ENCODE data around the gene ALK.

Gene ALK

DNA sequence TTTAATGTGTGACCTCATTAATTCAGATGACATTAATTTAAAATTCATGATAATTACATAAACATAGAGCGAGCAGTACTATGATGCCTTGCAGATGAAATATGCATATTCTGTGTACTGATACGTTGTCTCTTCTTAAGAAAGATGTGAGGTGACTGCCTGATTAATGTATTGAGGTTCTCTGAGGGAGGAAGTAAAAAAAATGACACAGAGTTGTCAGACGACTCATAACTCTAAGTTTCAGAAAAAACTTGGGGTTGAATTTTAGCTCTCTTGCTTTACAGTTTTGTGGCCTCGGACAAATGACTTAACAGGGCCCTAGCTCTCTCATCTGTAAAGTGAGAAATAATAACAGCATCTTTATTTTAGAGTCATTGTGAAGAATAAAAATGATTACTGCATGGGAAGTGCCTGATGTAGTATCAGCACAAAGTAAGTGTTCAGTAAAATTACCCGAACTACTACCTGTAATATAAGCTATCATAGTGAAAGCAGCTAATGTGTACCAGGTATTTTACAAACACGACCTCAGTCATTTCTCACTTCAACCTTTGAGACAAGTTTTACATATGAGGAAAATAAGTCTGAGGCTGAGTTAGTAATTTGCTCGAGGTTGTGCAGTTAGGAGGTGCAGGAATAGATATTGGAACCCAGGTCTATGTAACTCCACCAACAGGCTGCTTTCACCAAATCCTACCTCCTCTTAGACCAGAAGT, 65.3 kb downstream of the ALK start:
- H3K4me3 ChIP-seq (ENCODE audit: control insufficient read depth, low read depth, low read length): no peak overlapping the region
- DNase-seq (ENCODE audit: low read depth): no peak
- TF ChIP-seq, protein P1, sequence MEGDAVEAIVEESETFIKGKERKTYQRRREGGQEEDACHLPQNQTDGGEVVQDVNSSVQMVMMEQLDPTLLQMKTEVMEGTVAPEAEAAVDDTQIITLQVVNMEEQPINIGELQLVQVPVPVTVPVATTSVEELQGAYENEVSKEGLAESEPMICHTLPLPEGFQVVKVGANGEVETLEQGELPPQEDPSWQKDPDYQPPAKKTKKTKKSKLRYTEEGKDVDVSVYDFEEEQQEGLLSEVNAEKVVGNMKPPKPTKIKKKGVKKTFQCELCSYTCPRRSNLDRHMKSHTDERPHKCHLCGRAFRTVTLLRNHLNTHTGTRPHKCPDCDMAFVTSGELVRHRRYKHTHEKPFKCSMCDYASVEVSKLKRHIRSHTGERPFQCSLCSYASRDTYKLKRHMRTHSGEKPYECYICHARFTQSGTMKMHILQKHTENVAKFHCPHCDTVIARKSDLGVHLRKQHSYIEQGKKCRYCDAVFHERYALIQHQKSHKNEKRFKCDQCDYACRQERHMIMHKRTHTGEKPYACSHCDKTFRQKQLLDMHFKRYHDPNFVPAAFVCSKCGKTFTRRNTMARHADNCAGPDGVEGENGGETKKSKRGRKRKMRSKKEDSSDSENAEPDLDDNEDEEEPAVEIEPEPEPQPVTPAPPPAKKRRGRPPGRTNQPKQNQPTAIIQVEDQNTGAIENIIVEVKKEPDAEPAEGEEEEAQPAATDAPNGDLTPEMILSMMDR (conservative IDR thresholded peaks at IDR 0.05; ENCODE audit: control insufficient read depth, insufficient read depth, low read depth, low read length): no peak

DNA sequence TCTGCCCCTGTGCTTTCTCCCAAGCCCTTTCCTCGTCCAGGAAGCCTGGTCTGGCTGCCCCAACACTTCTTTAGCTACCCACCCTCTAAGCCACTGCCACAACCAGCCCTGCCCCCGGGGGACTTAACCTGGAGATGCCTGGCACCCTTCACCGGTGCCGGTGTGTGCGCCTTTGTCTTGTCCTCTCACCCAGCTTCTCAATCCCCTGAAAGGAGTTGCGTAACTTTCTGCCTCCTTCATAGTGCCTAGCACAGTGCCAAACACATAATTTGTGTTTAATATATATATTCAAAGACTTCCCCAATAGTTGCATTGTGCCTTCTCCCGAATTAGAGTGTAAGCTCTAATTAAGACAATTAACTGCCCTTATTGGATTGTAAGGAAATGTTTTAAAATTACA, 70.6 kb downstream of the ALK start:
- TF ChIP-seq, protein P1 (conservative IDR thresholded peaks at IDR 0.05; ENCODE audit: control insufficient read depth, insufficient read depth, low read depth, low read length): no peak
- no peak overlapping the region for H3K4me3 ChIP-seq (ENCODE audit: control insufficient read depth, low read depth, low read length)
- no peak for DNase-seq (ENCODE audit: low read depth)

DNA sequence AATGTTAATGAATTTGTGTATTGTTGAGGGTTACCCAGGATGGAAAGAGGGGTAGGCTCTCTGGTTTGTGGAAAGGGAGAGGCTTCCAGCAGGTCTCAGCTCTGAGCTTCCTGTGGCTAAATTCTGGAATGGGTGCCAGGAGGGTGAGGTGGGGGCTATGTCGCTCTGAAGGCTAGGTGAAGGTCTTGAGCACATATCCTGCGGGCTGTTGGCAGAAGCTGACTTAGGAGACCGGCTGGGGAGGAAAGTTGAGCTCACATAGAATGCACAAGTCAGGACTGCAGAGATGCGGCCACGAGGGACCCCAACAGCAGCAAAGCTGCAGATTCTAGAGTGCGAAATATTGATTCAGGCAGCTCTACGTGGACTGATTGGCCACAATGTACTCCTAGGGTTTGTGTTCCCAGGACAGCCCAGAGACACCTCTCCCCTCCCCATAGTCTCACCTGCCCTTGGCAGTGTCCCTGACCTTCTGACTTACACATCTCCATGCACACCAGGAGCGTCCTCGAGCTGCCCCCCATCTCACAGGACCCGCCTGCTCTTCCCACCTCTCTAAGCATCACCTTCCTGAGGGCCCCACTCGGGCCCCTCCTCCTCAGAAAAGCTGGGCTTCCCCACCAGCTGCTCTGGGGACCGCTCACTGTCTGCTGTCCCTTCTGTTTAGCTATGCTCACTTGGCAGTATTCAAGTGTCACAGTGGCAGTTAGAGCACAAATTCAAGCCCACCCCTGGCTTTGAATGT, 72.6 kb downstream of the ALK start:
- TF ChIP-seq, protein P1 (conservative IDR thresholded peaks at IDR 0.05; ENCODE audit: control insufficient read depth, insufficient read depth, low read depth, low read length): no peak
- H3K4me3 ChIP-seq (ENCODE audit: control insufficient read depth, low read depth, low read length): no peak overlapping the region
- no peak for DNase-seq (ENCODE audit: low read depth)

DNA sequence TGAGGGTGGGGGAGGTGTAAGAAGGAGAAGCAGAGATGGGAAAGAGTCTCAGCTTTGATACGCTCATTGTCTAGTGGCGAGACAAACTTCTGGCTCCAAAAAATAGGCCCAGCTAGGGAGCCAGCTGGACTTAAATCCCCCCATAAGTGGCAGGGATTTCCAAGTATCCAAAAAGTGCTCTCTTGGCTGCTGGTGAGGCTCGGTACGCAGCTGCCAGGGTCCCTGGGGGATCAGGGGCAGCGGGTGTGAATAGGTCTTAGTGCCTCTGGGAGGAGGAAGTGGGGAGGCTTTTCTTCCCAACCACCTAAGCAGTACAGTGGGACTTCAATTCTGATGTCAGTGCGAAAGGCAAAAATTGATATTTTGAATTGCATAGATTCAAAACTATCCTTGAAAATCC, 73.5 kb downstream of the ALK start:
- TF ChIP-seq, protein P1 (conservative IDR thresholded peaks at IDR 0.05; ENCODE audit: control insufficient read depth, insufficient read depth, low read depth, low read length): no peak
- H3K4me3 ChIP-seq (ENCODE audit: control insufficient read depth, low read depth, low read length): no peak overlapping the region
- DNase-seq (ENCODE audit: low read depth): no peak

DNA sequence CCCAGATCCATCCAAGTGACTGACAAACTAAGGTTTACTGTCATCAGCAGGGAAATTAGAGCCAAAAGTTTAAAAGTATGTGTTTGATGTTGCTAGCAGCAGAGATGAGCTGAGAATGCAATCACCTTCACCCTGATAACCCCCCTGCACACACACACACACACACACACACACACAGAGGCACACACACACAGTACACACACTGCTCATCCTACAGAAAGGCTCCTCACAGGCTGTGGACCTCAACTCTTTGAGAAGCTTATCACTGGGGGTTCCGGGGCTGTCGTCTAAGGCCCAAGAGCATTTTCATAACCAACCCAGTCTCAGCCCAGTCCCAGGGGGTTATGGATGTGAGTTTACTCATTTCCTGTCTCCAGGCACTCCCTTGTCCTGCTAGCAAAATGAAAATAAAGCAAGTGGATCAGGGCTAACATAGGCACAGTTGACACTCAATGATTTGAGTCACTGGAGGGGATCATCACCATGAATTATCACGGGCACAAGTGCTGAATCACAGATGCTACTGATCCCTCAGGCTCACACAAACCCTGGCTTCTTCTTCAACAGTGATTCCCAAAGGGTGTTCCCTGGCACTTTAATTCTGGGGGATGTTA, 76.6 kb downstream of the ALK start:
- TF ChIP-seq, protein P1 (conservative IDR thresholded peaks at IDR 0.05; ENCODE audit: control insufficient read depth, insufficient read depth, low read depth, low read length): no peak

DNA sequence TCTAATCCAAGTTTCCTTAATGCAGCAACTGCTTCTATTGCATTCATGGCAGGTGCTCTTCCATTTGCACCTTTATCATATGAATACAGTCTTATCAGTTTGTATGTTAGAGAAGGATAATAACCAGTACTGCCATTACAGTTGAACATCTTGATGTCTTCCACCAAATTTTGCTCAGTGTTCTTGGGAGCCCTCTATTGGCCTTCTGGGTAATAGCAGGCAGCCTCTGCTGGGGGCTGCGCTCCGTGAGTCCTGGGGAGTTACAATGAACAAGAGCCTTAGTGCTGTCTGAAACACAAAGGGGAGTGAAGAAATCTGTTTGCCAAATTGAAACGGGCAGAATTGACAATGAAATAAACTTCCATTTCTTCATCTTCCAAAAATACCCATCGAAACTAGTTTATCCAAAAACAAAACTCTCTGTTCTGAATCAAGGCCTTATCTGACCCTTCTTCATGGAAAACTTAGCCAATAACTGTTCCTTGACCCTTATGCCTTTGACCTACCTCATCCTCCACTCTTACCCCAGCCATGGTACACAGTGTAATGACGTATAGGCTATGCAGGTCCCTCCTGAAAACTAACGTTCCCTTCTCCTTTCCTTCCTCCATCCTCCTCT, 79.9 kb downstream of the ALK start:
- peak; percentile 42 for DNase-seq (ENCODE audit: low read depth)
- no peak overlapping the region for H3K4me3 ChIP-seq (ENCODE audit: control insufficient read depth, low read depth, low read length)
- TF ChIP-seq, protein P1 (conservative IDR thresholded peaks at IDR 0.05; ENCODE audit: control insufficient read depth, insufficient read depth, low read depth, low read length): peak; percentile 94

More for the DNA sequence above, 76.6 kb downstream of the ALK start:
- peak; percentile 37 for DNase-seq (ENCODE audit: low read depth)
- H3K4me3 ChIP-seq (ENCODE audit: control insufficient read depth, low read depth, low read length): no peak overlapping the region
